Measurements from ENCODE around the gene GALK1.

DNA sequence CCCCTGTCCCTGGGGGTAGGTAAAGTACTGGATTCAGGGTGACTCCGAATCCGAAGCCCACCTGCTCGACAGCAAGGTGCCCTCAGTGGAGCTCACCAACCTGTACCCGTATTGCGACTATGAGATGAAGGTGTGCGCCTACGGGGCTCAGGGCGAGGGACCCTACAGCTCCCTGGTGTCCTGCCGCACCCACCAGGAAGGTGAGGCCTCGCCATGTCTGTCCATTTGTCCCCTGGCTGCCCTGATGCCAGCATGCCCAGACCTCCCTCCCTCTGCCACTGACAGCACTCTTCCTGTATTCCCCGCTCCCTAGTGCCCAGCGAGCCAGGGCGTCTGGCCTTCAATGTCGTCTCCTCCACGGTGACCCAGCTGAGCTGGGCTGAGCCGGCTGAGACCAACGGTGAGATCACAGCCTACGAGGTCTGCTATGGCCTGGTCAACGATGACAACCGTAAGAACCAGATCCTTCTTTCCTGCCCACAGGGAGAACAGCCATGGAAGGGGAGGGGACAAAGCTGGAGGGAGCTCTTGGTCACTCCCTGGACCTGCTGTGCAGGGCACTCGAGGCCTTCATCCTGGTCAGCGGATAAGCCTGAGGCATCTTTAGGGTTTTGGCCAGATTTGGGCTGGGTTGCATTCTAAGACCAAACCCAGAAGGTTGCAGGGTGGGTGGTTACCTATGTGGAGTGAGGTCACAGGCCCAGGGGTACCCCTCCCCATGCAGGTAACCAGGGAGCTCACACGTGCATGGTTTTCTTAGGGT, 14.2 kb downstream of the GALK1 start:
- TF ChIP-seq, protein P1, sequence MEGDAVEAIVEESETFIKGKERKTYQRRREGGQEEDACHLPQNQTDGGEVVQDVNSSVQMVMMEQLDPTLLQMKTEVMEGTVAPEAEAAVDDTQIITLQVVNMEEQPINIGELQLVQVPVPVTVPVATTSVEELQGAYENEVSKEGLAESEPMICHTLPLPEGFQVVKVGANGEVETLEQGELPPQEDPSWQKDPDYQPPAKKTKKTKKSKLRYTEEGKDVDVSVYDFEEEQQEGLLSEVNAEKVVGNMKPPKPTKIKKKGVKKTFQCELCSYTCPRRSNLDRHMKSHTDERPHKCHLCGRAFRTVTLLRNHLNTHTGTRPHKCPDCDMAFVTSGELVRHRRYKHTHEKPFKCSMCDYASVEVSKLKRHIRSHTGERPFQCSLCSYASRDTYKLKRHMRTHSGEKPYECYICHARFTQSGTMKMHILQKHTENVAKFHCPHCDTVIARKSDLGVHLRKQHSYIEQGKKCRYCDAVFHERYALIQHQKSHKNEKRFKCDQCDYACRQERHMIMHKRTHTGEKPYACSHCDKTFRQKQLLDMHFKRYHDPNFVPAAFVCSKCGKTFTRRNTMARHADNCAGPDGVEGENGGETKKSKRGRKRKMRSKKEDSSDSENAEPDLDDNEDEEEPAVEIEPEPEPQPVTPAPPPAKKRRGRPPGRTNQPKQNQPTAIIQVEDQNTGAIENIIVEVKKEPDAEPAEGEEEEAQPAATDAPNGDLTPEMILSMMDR (IDR thresholded peaks at IDR 0.05): no peak
- no peak for TF ChIP-seq POLR2A (IDR thresholded peaks at IDR 0.05)
